K562 (cell line): ENCODE data around the gene TINAGL1. TPM values are rescaled to one million over a fixed set of nuclear protein-coding genes. Genes with fewer than 3 reads are reported as not detected.
A peak's percentile ranks its signal among the peaks of the same experiment; 100 is the strongest.

ENCODE experiments used
- ATAC-seq: fragments of 200-7000 bp; cut with Tn5 transposase; 3 replicates; pipeline ENCODE4 v1.9.1; 2020; ENCODE audit warnings: moderate library complexity
- BruUV-seq: library from RNA; stranded (reverse); fragments of 400-500 nt; replicated peaks from 2 replicates; lab custom pipeline; 2021; lab: Mats Ljungman, UMichigan
- CTCF ChIA-PET: fragments of 300-600 bp; formaldehyde crosslinking; extraction: SDS; loops from one replicate; lab custom pipeline; 2021; ENCODE audit warnings: low intra/inter-chr PET ratio; lab: Yijun Ruan, JAX
- POLR2A ChIA-PET: fragments of 300-600, 350-650 bp; sonication (Branson Sonifier 250); formaldehyde crosslinking; extraction: SDS; loops from one replicate; lab custom pipeline; 2021; ENCODE audit warnings: antibody characterized with exemption, inconsistent platforms; lab: Yijun Ruan, JAX
- DNase-seq, 4 experiments: peaks; one replicate each; pipeline versions ENCODE4 v3.0.0 to v3.0.0-alpha.2; 2011 to 2018; ENCODE audit warnings: low spot score in 3 of 4, mixed read lengths in 3 of 4; ENCODE audit errors: extremely low read depth in 1 of 4
- FAIRE-seq: peaks from 2 replicates; lab custom pipeline; 2011; peaks lifted over from hg19 to GRCh38; lab: Jason Lieb, UNC
- H2AFZ ChIP-seq: 2 replicates; pipeline ENCODE4 v1.6.0; 2011; ENCODE audit warnings: low read depth, low read length, control low read depth, inconsistent platforms
- H3K27ac ChIP-seq: fragments of 200-600 bp; 3 replicates; pipeline ENCODE4 v1.8.0; 2011; ENCODE audit warnings: low read depth, mild to moderate bottlenecking, control low read depth, inconsistent platforms, low read length, moderate library complexity, mixed read lengths; ENCODE audit errors: extremely low read depth
- H3K27me3 ChIP-seq, 2 experiments: fragments of 300-600 bp in 1 of 2; 2 replicates in 1 of 2; 3 replicates in 1 of 2; pipeline versions ENCODE4 v1.6.0 to v1.8.0; 2011; ENCODE audit warnings: inconsistent platforms in 2 of 2, low read length in 2 of 2, mild to moderate bottlenecking in 1 of 2, mixed read lengths in 1 of 2, moderate library complexity in 1 of 2; ENCODE audit not compliant: control insufficient read depth in 2 of 2, insufficient read depth in 2 of 2
- H3K36me3 ChIP-seq: fragments of 300-600 bp; 3 replicates; pipeline ENCODE4 v1.8.0; 2011; ENCODE audit warnings: mild to moderate bottlenecking, low read length, inconsistent platforms; ENCODE audit not compliant: control insufficient read depth, insufficient read depth
- H3K4me1 ChIP-seq, 2 experiments: fragments of 200-600 bp in 1 of 2; replicated peaks in 1 of 2; 2 replicates in 1 of 2; 3 replicates in 1 of 2; pipeline versions ENCODE4 v1.5.1 to v1.8.0; 2011; ENCODE audit warnings: inconsistent platforms in 2 of 2, low read length in 2 of 2, mild to moderate bottlenecking in 1 of 2, mixed read lengths in 1 of 2, moderate library complexity in 1 of 2; ENCODE audit not compliant: control insufficient read depth in 2 of 2, insufficient read depth in 2 of 2
- H3K4me2 ChIP-seq: 2 replicates; pipeline ENCODE4 v1.6.1; 2011; ENCODE audit warnings: low read length, control low read depth, inconsistent platforms, mixed read lengths; ENCODE audit not compliant: insufficient read depth
- H3K4me3 ChIP-seq: fragments of 200-600 bp; sonication (generic), shearing (Covaris generic); 2 replicates; pipeline ENCODE4 v1.5.1; 2016; ENCODE audit warnings: control low read depth, inconsistent platforms
- H3K79me2 ChIP-seq: fragments of 200-600 bp; 3 replicates; pipeline ENCODE4 v1.8.0; 2011; ENCODE audit warnings: low read length, inconsistent platforms; ENCODE audit not compliant: control insufficient read depth, insufficient read depth
- H3K9ac ChIP-seq, 2 experiments: 2 replicates each; pipeline versions ENCODE4 v1.6.0 to v1.6.1; 2011; ENCODE audit warnings: low read depth in 2 of 2, low read length in 2 of 2, control low read depth in 1 of 2, inconsistent platforms in 1 of 2, mild to moderate bottlenecking in 1 of 2, mixed read lengths in 1 of 2; ENCODE audit not compliant: insufficient read depth in 1 of 2
- H3K9me1 ChIP-seq: one replicate; pipeline ENCODE4 v1.6.0; 2011; ENCODE audit warnings: inconsistent platforms, mild to moderate bottlenecking, low read length, moderate library complexity; ENCODE audit not compliant: control insufficient read depth, insufficient read depth
- H3K9me3 ChIP-seq: replicated peaks from 2 replicates; pipeline ENCODE4 v1.5.1; 2011; ENCODE audit warnings: low read depth, low read length, inconsistent platforms; ENCODE audit not compliant: control insufficient read depth, insufficient read depth
- H4K20me1 ChIP-seq: replicated peaks from 2 replicates; pipeline ENCODE4 v1.6.1; 2011; ENCODE audit warnings: low read length, inconsistent platforms, mixed read lengths; ENCODE audit not compliant: control insufficient read depth, insufficient read depth
- CAMTA2 ChIP-seq: fragments of 250-450 bp; sonication (Bioruptor Pico); conservative IDR thresholded peaks from 2 replicates; pipeline ENCODE4 v1.5.1; 2022
- CEBPB ChIP-seq: fragments of 450-650 bp; IDR thresholded peaks from 2 replicates; pipeline ENCODE4 v1.6.1; 2016; ENCODE audit warnings: missing genetic modification characterization, missing compliant biosample characterization
- CEBPG ChIP-seq, 3 experiments: fragments of 200-800 bp in 1 of 3; sonication (Bioruptor generic) in 1 of 3; sonication (generic) in 1 of 3; formaldehyde crosslinking in 1 of 3; IDR thresholded peaks in 2 of 3; conservative IDR thresholded peaks in 1 of 3; 2 replicates each; pipeline versions ENCODE4 v1.6.1 to v1.8.0; 2016 to 2022; ENCODE audit warnings: missing compliant biosample characterization in 2 of 3, missing genetic modification characterization in 2 of 3, mild to moderate bottlenecking in 1 of 3, missing genetic modification reagents in 1 of 3
- NUFIP1 ChIP-seq: fragments of 450-650 bp; IDR thresholded peaks from 2 replicates; pipeline ENCODE4 v1.6.1; 2018; ENCODE audit not compliant: partially characterized antibody
- PML ChIP-seq: IDR thresholded peaks from 2 replicates; pipeline ENCODE4 v1.6.1; 2012; ENCODE audit warnings: low read length, inconsistent platforms
- SMARCA5 ChIP-seq: fragments of 450-650 bp; IDR thresholded peaks from 2 replicates; pipeline ENCODE4 v1.6.1; 2016
- TBP ChIP-seq: optimal IDR thresholded peaks from 2 replicates; pipeline ENCODE3; 2011; ENCODE audit warnings: low read depth, low read length, improper control_type of control experiment
- WGBS: fragments of 100-300 bp; shearing (Covaris generic); methylation state at CpG from one replicate; pipeline ENCODE4 v1.1.6; 2016; ENCODE audit warnings: low coverage, mixed read lengths; ENCODE audit not compliant: insufficient coverage; ENCODE audit errors: missing lambda C conversion rate; 5-methylcytosine and 5-hydroxymethylcytosine counted together
- in situ Hi-C: fragments of 300-500 bp; cut with MboI; formaldehyde crosslinking; loops from 4 replicates; pipeline ENCODE4 v1.15.0; 2018; ENCODE audit warnings: inconsistent platforms, mixed read lengths
- intact Hi-C: fragments of 100-400 bp; cut with micrococcal nuclease; formaldehyde crosslinking; loops from 2 replicates; pipeline ENCODE4 v1.14.2; 2022
- polyA plus RNA-seq, 8 experiments: library from polyadenylated mRNA; depleted of rRNA in 4 of 8; stranded (reverse) in 5 of 8; unstranded in 3 of 8; fragments of >200 nt; fragmentation: Nextera tagmentation in 2 of 8; fragmentation: Illumina TruSeq in 1 of 8; extraction: Ambion mirVana in 2 of 8; extraction: Trizol in 1 of 8; gene quantifications; 2 replicates each; pipeline versions ENCODE4 v1.2.1 to v1.2.3, GENCODE V29; 2011 to 2014; ENCODE audit warnings: inconsistent platforms in 1 of 8, missing spikeins in 1 of 8
- total RNA-seq, 7 experiments: library from RNA; depleted of rRNA in 6 of 7; stranded (reverse); fragments of >200 nt in 6 of 7; fragmentation: Illumina TruSeq in 2 of 7; extraction: Trizol in 2 of 7; gene quantifications; 2 replicates each; pipeline versions ENCODE4 v1.2.1 to v1.2.3, GENCODE V29; 2011 to 2021; ENCODE audit warnings: low replicate concordance in 1 of 7
- TF ChIP-seq, protein P1 (sequence below): fragments of 250-450 bp; sonication (Bioruptor Pico); IDR thresholded peaks from 2 replicates; pipeline ENCODE4 v1.5.0; 2020; ENCODE audit warnings: mild to moderate bottlenecking, borderline replicate concordance
- TF ChIP-seq, protein P2 (sequence below): sonication (generic); formaldehyde crosslinking; IDR thresholded peaks from 2 replicates; pipeline ENCODE4 v1.9.0; 2022; ENCODE audit warnings: mild to moderate bottlenecking, missing genetic modification reagents
- TF ChIP-seq, protein P3 (sequence below), 3 experiments: IDR thresholded peaks in 2 of 3; conservative IDR thresholded peaks in 1 of 3; 2 replicates each; pipeline ENCODE4 v1.5.1; 2011 to 2012; ENCODE audit warnings: low read length in 3 of 3, mild to moderate bottlenecking in 3 of 3, control low read depth in 2 of 3, improper control_type of control experiment in 1 of 3, inconsistent platforms in 1 of 3, low read depth in 1 of 3, mixed read lengths in 1 of 3, moderate library complexity in 1 of 3; ENCODE audit not compliant: insufficient read depth in 2 of 3

Gene TINAGL1
- total and polyA plus RNA-seq, 9 of the 15 experiments (the other 6 are each of a cell fraction or from before 2014, with no cell fraction given) = 0.04 to 1.2 (median 0.07) TPM; not detected in 4

DNA sequence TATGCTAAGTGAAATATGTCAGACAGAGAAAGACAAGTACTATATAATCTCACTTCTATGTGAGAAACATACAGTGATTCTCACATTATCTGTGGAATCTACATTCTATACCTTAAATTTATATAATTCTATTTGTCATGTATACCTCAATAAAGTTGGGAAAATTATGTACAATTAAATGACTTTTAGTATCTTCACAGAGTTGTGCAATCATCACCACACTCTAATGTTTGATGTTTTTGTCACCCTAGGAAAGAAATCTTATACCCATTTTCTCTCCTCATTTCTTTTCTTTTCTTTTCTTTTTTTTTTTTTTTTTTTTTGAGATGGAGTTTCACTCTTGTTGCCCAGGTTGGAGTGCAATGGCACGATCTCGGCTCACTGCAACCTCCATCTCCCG is 37.0 kb upstream of the TINAGL1 start:
- intact Hi-C loops = no loop called here
- H3K9me1 ChIP-seq = no peaks in the 10 kb centered on the region
- 0% methylated on average over 3 of the region's 3 CpGs for WGBS
- no peaks in the 10 kb centered on the region for H4K20me1 ChIP-seq
- ChIA-PET CTCF (no interaction called here), POLR2A (interaction anchor here (0.6 to 0.8 kb wide), 2 partner anchors 9 to 221 kb away, joined by 4 read pairs; no protein-coding TSS in a partner anchor)
- no peak overlapping the region for H3K4me3 ChIP-seq
- H3K9me3 ChIP-seq = no peaks in the 10 kb centered on the region
- no peak overlapping the region for H3K9ac ChIP-seq
- H3K4me2 ChIP-seq = no peak overlapping the region
- no peak for TF ChIP-seq TBP
- TF ChIP-seq CEBPG (CRISPR knock-in tag; IDR thresholded peaks at IDR 0.05) = no peak
- TF ChIP-seq CEBPG (tag; conservative IDR thresholded peaks at IDR 0.05 in 1 of 2, IDR thresholded peaks at IDR 0.05 in 1 of 2) = peak; percentile 30 to 73; a peak in 2 of 4 replicates
- no peak for TF ChIP-seq PML
- TF ChIP-seq, protein P1, sequence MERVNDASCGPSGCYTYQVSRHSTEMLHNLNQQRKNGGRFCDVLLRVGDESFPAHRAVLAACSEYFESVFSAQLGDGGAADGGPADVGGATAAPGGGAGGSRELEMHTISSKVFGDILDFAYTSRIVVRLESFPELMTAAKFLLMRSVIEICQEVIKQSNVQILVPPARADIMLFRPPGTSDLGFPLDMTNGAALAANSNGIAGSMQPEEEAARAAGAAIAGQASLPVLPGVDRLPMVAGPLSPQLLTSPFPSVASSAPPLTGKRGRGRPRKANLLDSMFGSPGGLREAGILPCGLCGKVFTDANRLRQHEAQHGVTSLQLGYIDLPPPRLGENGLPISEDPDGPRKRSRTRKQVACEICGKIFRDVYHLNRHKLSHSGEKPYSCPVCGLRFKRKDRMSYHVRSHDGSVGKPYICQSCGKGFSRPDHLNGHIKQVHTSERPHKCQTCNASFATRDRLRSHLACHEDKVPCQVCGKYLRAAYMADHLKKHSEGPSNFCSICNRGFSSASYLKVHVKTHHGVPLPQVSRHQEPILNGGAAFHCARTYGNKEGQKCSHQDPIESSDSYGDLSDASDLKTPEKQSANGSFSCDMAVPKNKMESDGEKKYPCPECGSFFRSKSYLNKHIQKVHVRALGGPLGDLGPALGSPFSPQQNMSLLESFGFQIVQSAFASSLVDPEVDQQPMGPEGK = no peak
- no peak for TF ChIP-seq SMARCA5
- TF ChIP-seq, protein P2, sequence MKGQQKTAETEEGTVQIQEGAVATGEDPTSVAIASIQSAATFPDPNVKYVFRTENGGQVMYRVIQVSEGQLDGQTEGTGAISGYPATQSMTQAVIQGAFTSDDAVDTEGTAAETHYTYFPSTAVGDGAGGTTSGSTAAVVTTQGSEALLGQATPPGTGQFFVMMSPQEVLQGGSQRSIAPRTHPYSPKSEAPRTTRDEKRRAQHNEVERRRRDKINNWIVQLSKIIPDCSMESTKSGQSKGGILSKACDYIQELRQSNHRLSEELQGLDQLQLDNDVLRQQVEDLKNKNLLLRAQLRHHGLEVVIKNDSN (CRISPR knock-in tag) = no peak
- no peak for TF ChIP-seq NUFIP1
- no peak for TF ChIP-seq CAMTA2 (CRISPR knock-in tag)
- TF ChIP-seq, protein P3, sequence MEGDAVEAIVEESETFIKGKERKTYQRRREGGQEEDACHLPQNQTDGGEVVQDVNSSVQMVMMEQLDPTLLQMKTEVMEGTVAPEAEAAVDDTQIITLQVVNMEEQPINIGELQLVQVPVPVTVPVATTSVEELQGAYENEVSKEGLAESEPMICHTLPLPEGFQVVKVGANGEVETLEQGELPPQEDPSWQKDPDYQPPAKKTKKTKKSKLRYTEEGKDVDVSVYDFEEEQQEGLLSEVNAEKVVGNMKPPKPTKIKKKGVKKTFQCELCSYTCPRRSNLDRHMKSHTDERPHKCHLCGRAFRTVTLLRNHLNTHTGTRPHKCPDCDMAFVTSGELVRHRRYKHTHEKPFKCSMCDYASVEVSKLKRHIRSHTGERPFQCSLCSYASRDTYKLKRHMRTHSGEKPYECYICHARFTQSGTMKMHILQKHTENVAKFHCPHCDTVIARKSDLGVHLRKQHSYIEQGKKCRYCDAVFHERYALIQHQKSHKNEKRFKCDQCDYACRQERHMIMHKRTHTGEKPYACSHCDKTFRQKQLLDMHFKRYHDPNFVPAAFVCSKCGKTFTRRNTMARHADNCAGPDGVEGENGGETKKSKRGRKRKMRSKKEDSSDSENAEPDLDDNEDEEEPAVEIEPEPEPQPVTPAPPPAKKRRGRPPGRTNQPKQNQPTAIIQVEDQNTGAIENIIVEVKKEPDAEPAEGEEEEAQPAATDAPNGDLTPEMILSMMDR (IDR thresholded peaks at IDR 0.05 in 2 of 3, conservative IDR thresholded peaks at IDR 0.05 in 1 of 3; ENCODE audit: insufficient read depth in 2 of 3, low read depth in 1 of 3, low read length in 3 of 3) = no peak
- peak; percentile 74 for TF ChIP-seq CEBPB
- no peak for FAIRE-seq
- ATAC-seq = no peak
- no peak for DNase-seq
- no peak overlapping the region for H2AFZ ChIP-seq
- in situ Hi-C loops = no loop called here
- H3K4me1 ChIP-seq = no peaks in the 10 kb centered on the region
- H3K27me3 ChIP-seq = peaks cover 29 to 54% of the 10 kb centered on the region in 2 experiments
- no peak overlapping the region for H3K27ac ChIP-seq
- H3K36me3 ChIP-seq = no peaks in the 10 kb centered on the region
- BruUV-seq = no TSS peak
- H3K79me2 ChIP-seq = no peaks in the 10 kb centered on the region
